Endodermal cell (in vitro differentiated cells): ENCODE measurements around the gene CLINT1. TPM values are rescaled to one million over a fixed set of nuclear protein-coding genes. Genes with fewer than 3 reads are reported as not detected.

ENCODE experiments used
- DNase-seq: peaks from one replicate; pipeline ENCODE4 v3.0.0-alpha.2; 2017
- H3K27ac ChIP-seq: 2 replicates; pipeline ENCODE4 v1.5.1; 2013; ENCODE audit warnings: mild to moderate bottlenecking, low read depth, low read length, moderate library complexity
- H3K27me3 ChIP-seq: 2 replicates; pipeline ENCODE4 v1.6.1; 2013; ENCODE audit warnings: mild to moderate bottlenecking, low read length, moderate library complexity; ENCODE audit not compliant: insufficient read depth, control insufficient read depth, poor library complexity, severe bottlenecking
- H3K36me3 ChIP-seq: 2 replicates; pipeline ENCODE4 v1.7.0; 2013; ENCODE audit warnings: mild to moderate bottlenecking, low read length, moderate library complexity; ENCODE audit not compliant: control insufficient read depth, insufficient read depth
- H3K4me1 ChIP-seq: one replicate; pipeline ENCODE4 v1.7.0; 2013; ENCODE audit warnings: low read length; ENCODE audit not compliant: control insufficient read depth, insufficient read depth
- H3K4me3 ChIP-seq: 2 replicates; pipeline ENCODE4 v1.5.1; 2013; ENCODE audit warnings: mild to moderate bottlenecking, low read length, moderate library complexity
- H3K9ac ChIP-seq: 2 replicates; pipeline ENCODE4 v1.6.1; 2013; ENCODE audit warnings: mild to moderate bottlenecking, low read length, moderate library complexity; ENCODE audit not compliant: poor library complexity, severe bottlenecking; ENCODE audit errors: extremely low read depth
- H3K9me3 ChIP-seq: 2 replicates; pipeline ENCODE4 v1.6.1; 2013; ENCODE audit warnings: mild to moderate bottlenecking, low read length, moderate library complexity; ENCODE audit not compliant: control insufficient read depth
- H3K27ac Mint-ChIP-seq: 2 replicates; pipeline ENCODE4 v1.8.0; 2020; ENCODE audit warnings: mixed read lengths
- H3K27me3 Mint-ChIP-seq: 2 replicates; pipeline ENCODE4 v1.8.0; 2021; ENCODE audit warnings: mild to moderate bottlenecking, mixed read lengths; ENCODE audit not compliant: insufficient read depth
- H3K36me3 Mint-ChIP-seq: 2 replicates; pipeline ENCODE4 v1.8.0; 2020; ENCODE audit warnings: low read depth, mixed read lengths
- H3K4me1 Mint-ChIP-seq: 2 replicates; pipeline ENCODE4 v1.8.0; 2020; ENCODE audit warnings: mixed read lengths
- H3K4me3 Mint-ChIP-seq: 2 replicates; pipeline ENCODE4 v1.8.0; 2020; ENCODE audit warnings: mild to moderate bottlenecking, moderate library complexity, mixed read lengths
- H3K9me3 Mint-ChIP-seq: 2 replicates; pipeline ENCODE4 v1.8.0; 2020; ENCODE audit warnings: mild to moderate bottlenecking, mixed read lengths
- CTCF ChIP-seq: fragments of 200-600 bp; sonication (generic); conservative IDR thresholded peaks from 2 replicates; pipeline ENCODE4 v1.5.0; 2021; ENCODE audit warnings: antibody characterized with exemption, mild to moderate bottlenecking
- WGBS, 2 experiments: methylation state at CpG; one replicate each; pipeline versions ENCODE4 v1.1.5 to v1.1.7; 2013; ENCODE audit warnings: missing lambda C conversion rate in 2 of 2, mixed read lengths in 1 of 2; ENCODE audit not compliant: insufficient coverage in 1 of 2, insufficient read length in 1 of 2; 5-methylcytosine and 5-hydroxymethylcytosine counted together
- total RNA-seq, 2 donors: library from RNA; stranded (reverse); fragmentation: NEBNext Ultra II Directional in 1 of 2; extraction: Animal tissue kit (Norgen Biotek cat#: 25700) in 1 of 2; gene quantifications; 2 replicates in 1 of 2; 3 replicates in 1 of 2; pipeline ENCODE4 v1.2.1, GENCODE V29; 2021

CLINT1 gene
- total RNA-seq, 2 donors from 2014 or later, result 91.6 to 92.7 TPM

- no peaks in the 10 kb centered on the region for H3K27me3 ChIP-seq
- H3K27ac Mint-ChIP-seq, result no peak overlapping the region
- H3K36me3 ChIP-seq, result peaks cover 9% of the 10 kb centered on the region
- H3K9me3 Mint-ChIP-seq, result no peaks in the 10 kb centered on the region
- no peaks in the 10 kb centered on the region for H3K4me1 Mint-ChIP-seq
- no peak overlapping the region for H3K27ac ChIP-seq
- peaks cover 4% of the 10 kb centered on the region for H3K27me3 Mint-ChIP-seq
- no peaks in the 10 kb centered on the region for H3K4me1 ChIP-seq
- no peaks in the 10 kb centered on the region for H3K9me3 ChIP-seq
- 83% methylated on average over 1 of the region's 1 CpG for WGBS, 2 experiments
- no peak for TF ChIP-seq CTCF
- H3K4me3 Mint-ChIP-seq, result no peak overlapping the region
- DNase-seq, result no peak
- no peak overlapping the region for H3K9ac ChIP-seq
- H3K36me3 Mint-ChIP-seq, result peaks cover 2% of the 10 kb centered on the region
- H3K4me3 ChIP-seq, result no peak overlapping the region
Measured at GRCh38 chr5:157750320-157750719, 108.6 kb downstream of the CLINT1 start.

- Mint-ChIP-seq H3K27me3 (peaks cover 12% of the 10 kb centered on the region), H3K9me3 (no peaks in the 10 kb centered on the region), H3K36me3 (peaks cover 2% of the 10 kb centered on the region), H3K4me1 (peaks cover 3% of the 10 kb centered on the region), H3K4me3 (no peak overlapping the region), H3K27ac (no peak overlapping the region)
- Histone ChIP-seq H3K36me3 (peaks cover 4% of the 10 kb centered on the region), H3K27ac (no peak overlapping the region), H3K27me3 (peaks cover 4% of the 10 kb centered on the region), H3K9me3 (no peaks in the 10 kb centered on the region), H3K4me1 (no peaks in the 10 kb centered on the region), H3K9ac (no peak overlapping the region), H3K4me3 (no peak overlapping the region)
- 90 to 100% methylated on average over 4 to 5 of the region's 11 CpGs for WGBS, 2 experiments
- DNase-seq, result no peak
- TF ChIP-seq CTCF, result no peak
Measured at GRCh38 chr5:157749462-157749799, 109.5 kb downstream of the CLINT1 start.

- Histone ChIP-seq H3K4me3 (no peak overlapping the region), H3K36me3 (peaks cover under 1% of the 10 kb centered on the region), H3K9me3 (no peaks in the 10 kb centered on the region), H3K9ac (no peak overlapping the region), H3K27me3 (peaks cover 7% of the 10 kb centered on the region), H3K4me1 (no peaks in the 10 kb centered on the region), H3K27ac (no peak overlapping the region)
- H3K4me1 Mint-ChIP-seq, result peaks cover 6% of the 10 kb centered on the region
- no peak overlapping the region for H3K4me3 Mint-ChIP-seq
- H3K27me3 Mint-ChIP-seq, result peaks cover 15% of the 10 kb centered on the region
- 91 to 100% methylated on average over 3 to 4 of the region's 4 CpGs for WGBS, 2 experiments
- no peak for TF ChIP-seq CTCF
- no peak for DNase-seq
- peaks cover 2% of the 10 kb centered on the region for H3K36me3 Mint-ChIP-seq
- no peaks in the 10 kb centered on the region for H3K9me3 Mint-ChIP-seq
- H3K27ac Mint-ChIP-seq, result no peak overlapping the region
Measured at GRCh38 chr5:157748760-157749461, 110.0 kb downstream of the CLINT1 start.
